HG02588 (cell line): ENCODE results near the gene ELL3.
"Not testable (repeated sequence)": the region's sequence is repeated elsewhere in the genome, so short reads cannot be mapped to it uniquely, and the experiment has no call there.

Source experiments
- ATAC-seq: cut with Tn5 transposase; IDR thresholded peaks from one replicate; pipeline ENCODE4 v1.9.1; 2021; ENCODE audit warnings: mild to moderate bottlenecking, moderate library complexity; ENCODE audit not compliant: unreplicated experiment

The ELL3 gene

DNA sequence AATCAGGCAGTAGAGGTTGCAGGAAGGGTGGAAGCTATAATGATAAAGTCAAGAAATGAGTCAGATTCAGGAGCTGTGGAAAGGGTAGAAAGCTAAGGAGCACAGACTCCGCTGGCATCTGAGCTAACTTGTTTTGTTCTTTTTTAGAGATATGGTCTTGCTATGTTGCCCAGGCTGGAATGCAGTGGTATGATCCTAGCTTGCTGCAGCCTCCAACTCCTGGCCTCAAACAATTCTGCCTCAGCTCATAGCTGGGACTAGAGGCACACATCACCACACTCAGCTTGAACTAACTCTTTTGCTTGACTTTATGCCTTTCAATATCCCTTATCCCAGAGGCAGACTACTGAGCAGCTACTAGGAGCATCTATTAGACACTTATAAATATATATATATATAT lies 50.5 kb downstream of the ELL3 start:
- not testable (repeated sequence) for ATAC-seq

DNA sequence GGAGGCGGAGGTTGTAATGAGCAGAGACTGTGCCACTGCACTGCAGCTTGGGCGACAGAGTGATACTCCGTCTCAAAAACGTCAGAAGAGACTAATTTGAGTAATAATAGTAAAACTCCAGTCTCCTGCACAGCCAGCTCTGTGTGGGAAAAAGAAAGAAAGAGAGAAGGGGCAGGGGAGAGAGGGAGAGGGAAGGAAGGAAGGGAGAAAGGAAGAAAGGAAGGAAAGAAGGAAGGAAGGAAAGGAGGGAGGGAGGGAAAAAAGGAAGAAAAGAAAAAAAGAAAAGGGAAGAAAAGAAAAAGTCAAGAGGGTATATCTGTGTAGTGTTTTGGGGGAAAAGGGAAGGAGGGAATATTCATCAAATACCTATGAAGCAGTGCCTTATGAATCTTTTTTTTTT lies 53.6 kb downstream of the ELL3 start:
- ATAC-seq: no peak
